Nephron progenitor cell (in vitro differentiated cells): ENCODE results near the gene MELTF.

Experiments used
- DNase-seq: peaks from one replicate; pipeline ENCODE4 v3.0.0; 2021
- H3K27ac Mint-ChIP-seq: 2 replicates; pipeline ENCODE4 v1.8.0; 2021; ENCODE audit warnings: mild to moderate bottlenecking, moderate library complexity, mixed read lengths
- H3K27me3 Mint-ChIP-seq: 2 replicates; pipeline ENCODE4 v1.8.0; 2021; ENCODE audit warnings: mild to moderate bottlenecking, low read depth, mixed read lengths; ENCODE audit not compliant: poor library complexity
- H3K36me3 Mint-ChIP-seq: 2 replicates; pipeline ENCODE4 v1.8.0; 2021; ENCODE audit warnings: low read depth, mixed read lengths
- H3K4me1 Mint-ChIP-seq: 2 replicates; pipeline ENCODE4 v1.8.0; 2021; ENCODE audit warnings: mixed read lengths
- H3K4me3 Mint-ChIP-seq: 2 replicates; pipeline ENCODE4 v1.8.0; 2021; ENCODE audit warnings: mild to moderate bottlenecking, moderate library complexity, mixed read lengths
- H3K9me3 Mint-ChIP-seq: 2 replicates; pipeline ENCODE4 v1.8.0; 2021; ENCODE audit warnings: mild to moderate bottlenecking, moderate library complexity, mixed read lengths
- CTCF ChIP-seq: fragments of 200-600 bp; sonication (generic); IDR thresholded peaks from 2 replicates; pipeline ENCODE4 v1.5.0; 2021; ENCODE audit warnings: antibody characterized with exemption

MELTF gene

GRCh38 chr3:197002701-197003454 is 26.7 kb downstream of the MELTF start:
- H3K27me3 Mint-ChIP-seq = peaks cover 23% of the 10 kb centered on the region
- TF ChIP-seq CTCF = peak; percentile 48
- no peaks in the 10 kb centered on the region for H3K9me3 Mint-ChIP-seq
- no peak overlapping the region for H3K27ac Mint-ChIP-seq
- no peak overlapping the region for H3K4me3 Mint-ChIP-seq
- H3K4me1 Mint-ChIP-seq = peaks cover 29% of the 10 kb centered on the region
- peaks cover 11% of the 10 kb centered on the region for H3K36me3 Mint-ChIP-seq
- DNase-seq = peak; percentile 82

- Mint-ChIP-seq H3K36me3 (peaks cover 11% of the 10 kb centered on the region), H3K27ac (no peak overlapping the region), H3K9me3 (no peaks in the 10 kb centered on the region), H3K4me1 (peaks cover 26% of the 10 kb centered on the region), H3K27me3 (peaks cover 23% of the 10 kb centered on the region), H3K4me3 (peak overlapping the region; percentile 76)
- peak; percentile 33 for DNase-seq
- no peak for TF ChIP-seq CTCF
These were observed 27.5 kb downstream of the MELTF start for GRCh38 chr3:197001972-197002700.

GRCh38 chr3:197001106-197001971 is 28.3 kb downstream of the MELTF start:
- peaks cover 23% of the 10 kb centered on the region for H3K27me3 Mint-ChIP-seq
- peaks cover 11% of the 10 kb centered on the region for H3K36me3 Mint-ChIP-seq
- no peak for DNase-seq
- peak overlapping the region; percentile 76 for H3K4me3 Mint-ChIP-seq
- H3K9me3 Mint-ChIP-seq = no peaks in the 10 kb centered on the region
- TF ChIP-seq CTCF = no peak
- H3K27ac Mint-ChIP-seq = peak overlapping the region; percentile 53
- peaks cover 34% of the 10 kb centered on the region for H3K4me1 Mint-ChIP-seq

- peaks cover 34% of the 10 kb centered on the region for H3K4me1 Mint-ChIP-seq
- H3K27ac Mint-ChIP-seq = no peak overlapping the region
- peaks cover 7% of the 10 kb centered on the region for H3K36me3 Mint-ChIP-seq
- H3K4me3 Mint-ChIP-seq = no peak overlapping the region
- no peak for DNase-seq
- no peaks in the 10 kb centered on the region for H3K9me3 Mint-ChIP-seq
- peaks cover 17% of the 10 kb centered on the region for H3K27me3 Mint-ChIP-seq
- TF ChIP-seq CTCF = no peak
These were observed 29.4 kb downstream of the MELTF start for GRCh38 chr3:197000211-197000610.

GRCh38 chr3:196998966-196999760 is 30.5 kb downstream of the MELTF start:
- no peak for DNase-seq
- no peak overlapping the region for H3K27ac Mint-ChIP-seq
- peaks cover 23% of the 10 kb centered on the region for H3K4me1 Mint-ChIP-seq
- no peak for TF ChIP-seq CTCF
- no peaks in the 10 kb centered on the region for H3K36me3 Mint-ChIP-seq
- no peak overlapping the region for H3K4me3 Mint-ChIP-seq
- no peaks in the 10 kb centered on the region for H3K9me3 Mint-ChIP-seq
- H3K27me3 Mint-ChIP-seq = peaks cover 7% of the 10 kb centered on the region
